Stomach (tissue), 9 donors: ENCODE measurements around the gene SIRPB2. TPM values are rescaled to one million over a fixed set of nuclear protein-coding genes. Genes with fewer than 3 reads are reported as not detected.

Source experiments
- DNase-seq, 2 donors: peaks; one replicate each; pipeline versions ENCODE4 v3.0.0 to v3.0.0-alpha.2; 2013 to 2019
- H3K27ac ChIP-seq, 5 donors: fragments of 200-600 bp in 4 of 5; sonication (generic) in 4 of 5; one replicate each; pipeline ENCODE4 v1.5.1; 2013 to 2019; ENCODE audit warnings: mild to moderate bottlenecking in 1 of 5, moderate library complexity in 1 of 5
- H3K27me3 ChIP-seq, 3 donors: fragments of 200-600 bp; sonication (generic); one replicate each; pipeline ENCODE4 v1.5.1; 2017 to 2019; ENCODE audit warnings: mixed run types in 1 of 3
- H3K36me3 ChIP-seq, 4 donors: fragments of 200-600 bp; sonication (generic); 1 replicate in 3 of 4; 2 replicates in 1 of 4; pipeline ENCODE4 v1.5.1; 2016 to 2019
- H3K4me1 ChIP-seq, 4 donors: fragments of 200-600 bp; sonication (generic); one replicate each; pipeline ENCODE4 v1.5.1; 2016 to 2019
- H3K4me3 ChIP-seq, 4 donors: fragments of 200-600 bp; sonication (generic) in 3 of 4; one replicate each; pipeline ENCODE4 v1.5.1; 2016 to 2019; ENCODE audit warnings: mild to moderate bottlenecking in 1 of 4
- H3K9me3 ChIP-seq, 4 donors: fragments of 200-600 bp; sonication (generic); one replicate each; pipeline ENCODE4 v1.5.1; 2016 to 2019
- EP300 ChIP-seq: sonication (generic); formaldehyde crosslinking; IDR thresholded peaks from one replicate; pipeline ENCODE4 v1.6.1; 2017; ENCODE audit warnings: antibody characterized with exemption
- POLR2A ChIP-seq, 4 donors: fragments of 450-650 bp; IDR thresholded peaks; one replicate each; pipeline ENCODE4 v1.6.1; 2016; ENCODE audit warnings: antibody characterized with exemption in 4 of 4, control low read depth in 2 of 4, mild to moderate bottlenecking in 1 of 4, moderate library complexity in 1 of 4
- POLR2AphosphoS5 ChIP-seq, 3 donors: sonication (generic); formaldehyde crosslinking; IDR thresholded peaks; one replicate each; pipeline ENCODE4 v1.6.1; 2016; ENCODE audit warnings: antibody characterized with exemption in 3 of 3
- WGBS, 5 donors: extraction: QIAGEN DNeasy Blood & Tissue Kit in 3 of 5; methylation state at CpG; one replicate each; pipeline versions ENCODE4 v1.1.5 to v1.1.7; 2013 to 2018; 5-methylcytosine and 5-hydroxymethylcytosine counted together
- intact Hi-C: fragments of 100-400 bp; cut with DNase I; formaldehyde crosslinking; loops from one replicate; pipeline ENCODE4 v1.15.1; 2023; ENCODE audit warnings: low total_unique reads
- polyA plus RNA-seq, 3 donors: library from polyadenylated mRNA; stranded (reverse); fragments of 200-250 nt; gene quantifications; one replicate each; pipeline ENCODE4 v1.2.3, GENCODE V29; 2013
- total RNA-seq, 5 donors: library from RNA; depleted of rRNA; stranded (reverse); fragments of >200 nt; gene quantifications; one replicate each; pipeline versions ENCODE4 v1.1.0 to v1.2.3, GENCODE V29; 2014 to 2016
- TF ChIP-seq, protein P1 (sequence below), 7 experiments: fragments of 450-650 bp in 4 of 7; fragments of 200-600 bp in 3 of 7; sonication (generic) in 3 of 7; IDR thresholded peaks; one replicate each; pipeline ENCODE4 v1.5.1; 2016 to 2019; ENCODE audit warnings: antibody characterized with exemption in 7 of 7, control low read depth in 2 of 7, mild to moderate bottlenecking in 1 of 7
- donor health status: healthy with polysubstance abuse.
- donor health status: Bipolar disorder and iron deficiency.
- donor health status: healthy.

SIRPB2 gene
- total and polyA plus RNA-seq, 8 donors = 0.43 to 7.6 (median 2.4) TPM

DNA sequence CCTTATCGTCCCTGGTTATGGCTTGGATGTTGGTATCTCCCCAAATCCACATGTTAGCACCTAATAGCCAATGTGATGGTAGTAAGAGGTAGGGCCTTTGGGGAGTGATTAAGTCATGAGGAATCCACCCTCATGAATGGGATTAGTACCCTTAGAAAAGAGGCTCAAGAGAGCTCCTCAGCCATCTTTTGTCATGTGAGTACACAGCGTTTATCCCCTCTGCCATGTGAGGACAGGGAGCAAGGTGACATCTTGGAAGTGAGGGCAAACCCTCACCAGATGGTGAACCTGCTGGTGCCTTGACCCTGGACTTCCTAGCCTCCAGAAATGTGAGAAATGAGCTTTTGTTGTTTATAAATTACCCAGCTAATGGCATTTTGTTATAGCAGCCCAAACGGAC is 16.1 kb upstream of the SIRPB2 start:
- H3K36me3 ChIP-seq = no peaks in the 10 kb centered on the region
- 60 to 78% (median 71%) methylated on average over 3 of the region's 3 CpGs for WGBS, 5 donors
- DNase-seq = no peak
- no peaks in the 10 kb centered on the region for H3K9me3 ChIP-seq
- intact Hi-C loops = no loop called here
- H3K27me3 ChIP-seq = peaks cover 0 to 23% (median 5%) of the 10 kb centered on the region in 3 donors
- TF ChIP-seq POLR2AphosphoS5 (IDR thresholded peaks at IDR 0.05) (no peak), POLR2A (IDR thresholded peaks at IDR 0.05) (no peak), EP300 (no peak)
- TF ChIP-seq, protein P1, sequence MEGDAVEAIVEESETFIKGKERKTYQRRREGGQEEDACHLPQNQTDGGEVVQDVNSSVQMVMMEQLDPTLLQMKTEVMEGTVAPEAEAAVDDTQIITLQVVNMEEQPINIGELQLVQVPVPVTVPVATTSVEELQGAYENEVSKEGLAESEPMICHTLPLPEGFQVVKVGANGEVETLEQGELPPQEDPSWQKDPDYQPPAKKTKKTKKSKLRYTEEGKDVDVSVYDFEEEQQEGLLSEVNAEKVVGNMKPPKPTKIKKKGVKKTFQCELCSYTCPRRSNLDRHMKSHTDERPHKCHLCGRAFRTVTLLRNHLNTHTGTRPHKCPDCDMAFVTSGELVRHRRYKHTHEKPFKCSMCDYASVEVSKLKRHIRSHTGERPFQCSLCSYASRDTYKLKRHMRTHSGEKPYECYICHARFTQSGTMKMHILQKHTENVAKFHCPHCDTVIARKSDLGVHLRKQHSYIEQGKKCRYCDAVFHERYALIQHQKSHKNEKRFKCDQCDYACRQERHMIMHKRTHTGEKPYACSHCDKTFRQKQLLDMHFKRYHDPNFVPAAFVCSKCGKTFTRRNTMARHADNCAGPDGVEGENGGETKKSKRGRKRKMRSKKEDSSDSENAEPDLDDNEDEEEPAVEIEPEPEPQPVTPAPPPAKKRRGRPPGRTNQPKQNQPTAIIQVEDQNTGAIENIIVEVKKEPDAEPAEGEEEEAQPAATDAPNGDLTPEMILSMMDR (IDR thresholded peaks at IDR 0.05) = no peak
- H3K27ac ChIP-seq = no peak overlapping the region
- H3K4me3 ChIP-seq = no peak overlapping the region
- H3K4me1 ChIP-seq = no peaks in the 10 kb centered on the region

DNA sequence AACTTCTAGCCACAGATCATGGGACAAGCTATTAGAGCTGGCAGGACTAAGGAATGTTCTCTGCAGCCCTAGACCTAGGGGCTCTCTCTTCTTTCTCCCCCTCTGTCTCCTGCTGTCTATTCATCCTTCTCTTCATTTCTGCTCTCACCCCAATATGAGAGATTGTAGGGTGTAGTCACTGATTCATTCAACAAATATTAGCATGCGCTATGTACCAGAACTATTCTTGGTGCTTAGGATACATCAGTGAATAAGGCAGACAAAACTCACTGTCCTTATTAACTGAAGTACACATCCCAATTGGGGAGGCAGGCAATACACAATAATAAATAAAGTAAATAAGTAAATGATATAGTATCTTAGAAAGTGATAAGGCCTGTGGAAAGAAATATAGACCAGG is 14.7 kb upstream of the SIRPB2 start:
- Histone ChIP-seq H3K4me3 (no peak overlapping the region), H3K27me3 (peaks cover 0 to 19% (median 0%) of the 10 kb centered on the region in 3 donors), H3K9me3 (no peaks in the 10 kb centered on the region), H3K4me1 (no peaks in the 10 kb centered on the region), H3K36me3 (no peaks in the 10 kb centered on the region), H3K27ac (no peak overlapping the region)
- 66 to 95% (median 74%) methylated on average over 1 of the region's 1 CpG for WGBS, 5 donors
- DNase-seq = no peak
- no peak for TF ChIP-seq POLR2AphosphoS5 (IDR thresholded peaks at IDR 0.05)
- intact Hi-C loops = no loop called here

DNA sequence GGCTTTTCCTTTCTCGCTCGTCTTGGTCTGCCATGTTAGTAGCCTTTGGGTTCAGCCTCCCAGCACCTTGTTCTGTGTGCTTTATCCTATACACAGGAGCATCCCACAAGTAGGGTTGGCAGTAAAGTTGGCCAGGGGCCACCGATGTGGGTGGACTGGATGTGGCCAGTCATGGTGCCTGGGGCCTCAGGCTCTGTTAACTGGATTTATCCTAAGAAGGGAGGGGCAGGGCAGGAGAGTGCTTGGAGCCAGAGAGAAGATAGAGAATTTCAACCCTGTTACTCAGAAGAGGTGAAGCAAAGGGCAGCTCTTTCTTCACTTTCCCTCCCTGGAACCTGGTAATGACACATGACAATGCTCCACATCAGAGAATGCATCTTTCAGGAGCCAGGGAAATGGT is 14.1 kb upstream of the SIRPB2 start:
- Histone ChIP-seq H3K36me3 (no peaks in the 10 kb centered on the region), H3K27ac (no peak overlapping the region), H3K4me1 (no peaks in the 10 kb centered on the region), H3K4me3 (no peak overlapping the region), H3K9me3 (no peaks in the 10 kb centered on the region), H3K27me3 (peaks cover 0 to 22% (median 0%) of the 10 kb centered on the region in 3 donors)
- TF ChIP-seq POLR2A (IDR thresholded peaks at IDR 0.05) (no peak), EP300 (no peak), POLR2AphosphoS5 (IDR thresholded peaks at IDR 0.05) (no peak)
- TF ChIP-seq, protein P1 (IDR thresholded peaks at IDR 0.05) = no peak
- 62 to 89% (median 73%) methylated on average over 3 of the region's 3 CpGs for WGBS, 5 donors
- DNase-seq = no peak
- intact Hi-C loops = no loop called here

DNA sequence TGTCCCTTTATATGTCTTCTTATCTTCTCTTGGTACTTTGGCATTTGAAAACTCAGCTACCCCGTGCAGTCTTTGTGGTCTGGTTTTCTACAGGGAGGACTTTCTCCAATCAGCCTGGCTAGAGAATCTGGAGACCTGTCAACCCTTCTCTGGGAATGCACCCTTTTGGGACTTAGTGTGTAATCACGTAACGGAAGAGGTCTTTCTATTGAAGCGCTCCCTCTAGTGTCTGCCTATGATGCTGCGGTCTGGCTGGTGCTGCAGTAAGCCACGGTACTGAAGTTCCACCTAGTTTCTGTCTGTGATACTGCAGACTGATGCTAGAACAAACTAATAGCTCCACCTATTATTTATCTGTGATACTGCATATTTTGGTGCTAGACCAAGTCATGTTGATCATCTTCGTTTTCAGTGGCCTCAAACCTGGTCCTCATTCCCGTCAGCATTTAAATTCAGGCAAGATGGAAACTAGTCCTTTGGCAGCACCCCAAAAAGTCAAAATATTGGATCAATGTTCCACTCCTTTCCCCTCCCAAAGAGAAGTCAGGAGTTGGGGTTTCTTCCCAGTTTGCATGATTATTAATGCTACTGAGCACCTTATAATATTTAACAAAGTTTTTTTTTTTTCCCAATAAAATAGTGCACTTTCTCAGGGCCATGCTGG is 12.5 kb upstream of the SIRPB2 start:
- intact Hi-C loops = no loop called here
- Histone ChIP-seq H3K36me3 (no peaks in the 10 kb centered on the region), H3K4me1 (no peaks in the 10 kb centered on the region), H3K27ac (no peak overlapping the region), H3K9me3 (no peaks in the 10 kb centered on the region), H3K27me3 (peaks cover 0 to 22% (median 0%) of the 10 kb centered on the region in 3 donors), H3K4me3 (no peak overlapping the region)
- peak; percentile 84 to 92 for DNase-seq
- TF ChIP-seq EP300 (no peak), POLR2AphosphoS5 (IDR thresholded peaks at IDR 0.05) (peak in 2 of 3 donors; percentile 9 to 66), POLR2A (IDR thresholded peaks at IDR 0.05) (no peak)
- TF ChIP-seq, protein P1 (IDR thresholded peaks at IDR 0.05) = peak in 5 of 7 experiments; percentile 74 to 95 (median 84)
- WGBS, 5 donors = 1 to 3% (median 2%) methylated on average over 8 of the region's 8 CpGs

DNA sequence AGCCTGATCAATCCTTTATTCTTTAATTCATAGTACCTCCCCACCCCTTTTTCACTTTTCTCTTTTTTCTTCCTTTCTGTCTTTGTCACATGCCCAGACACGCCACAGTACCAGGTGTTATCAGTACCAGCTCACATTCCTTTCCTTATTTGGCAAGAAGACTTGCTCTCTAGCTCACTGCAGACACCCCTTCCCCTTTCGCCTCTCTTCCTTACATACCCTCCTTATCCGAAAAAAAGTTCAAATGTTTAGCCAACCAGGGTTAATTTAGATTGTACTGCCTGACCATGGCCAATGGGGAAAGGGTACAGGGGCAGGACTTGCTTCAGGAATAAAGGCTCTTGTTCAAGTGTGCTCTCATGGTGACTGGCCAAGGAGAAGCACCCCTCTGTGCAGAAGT is 9.3 kb upstream of the SIRPB2 start:
- Histone ChIP-seq H3K27me3 (peaks cover 0 to 18% (median 0%) of the 10 kb centered on the region in 3 donors), H3K4me3 (no peak overlapping the region), H3K9me3 (no peaks in the 10 kb centered on the region), H3K27ac (no peak overlapping the region), H3K4me1 (no peaks in the 10 kb centered on the region), H3K36me3 (no peaks in the 10 kb centered on the region)
- TF ChIP-seq EP300 = no peak
- TF ChIP-seq POLR2A (IDR thresholded peaks at IDR 0.05) = no peak
- TF ChIP-seq POLR2AphosphoS5 (IDR thresholded peaks at IDR 0.05) = no peak
- TF ChIP-seq, protein P1 (IDR thresholded peaks at IDR 0.05) = no peak
- intact Hi-C loops = no loop called here
- 13 to 34% (median 24%) methylated on average over 3 of the region's 3 CpGs for WGBS, 5 donors
- no peak for DNase-seq
